Thyroid gland (tissue), 4 donors: Measurements from ENCODE around the gene EYA3. TPM values are rescaled to one million over a fixed set of nuclear protein-coding genes. Genes with fewer than 3 reads are reported as not detected.

Experiments used
- DNase-seq, 2 donors: peaks; one replicate each; pipeline ENCODE4 v3.0.0-alpha.2; 2019
- H3K27ac ChIP-seq, 3 donors: fragments of 200-600 bp; sonication (generic); 1 replicate in 2 of 3; 2 replicates in 1 of 3; pipeline ENCODE4 v1.5.1; 2016 to 2019; ENCODE audit warnings: mild to moderate bottlenecking in 1 of 3, moderate library complexity in 1 of 3
- H3K27me3 ChIP-seq: fragments of 200-600 bp; sonication (generic); one replicate; pipeline ENCODE4 v1.5.1; 2019
- H3K36me3 ChIP-seq, 2 donors: fragments of 200-600 bp; sonication (generic); one replicate each; pipeline ENCODE4 v1.5.1; 2016 to 2019
- H3K4me1 ChIP-seq, 2 donors: fragments of 200-600 bp; sonication (generic); one replicate each; pipeline ENCODE4 v1.5.1; 2017 to 2019
- H3K4me3 ChIP-seq, 3 donors: fragments of 200-600 bp; sonication (generic); replicated peaks in 1 of 3; 1 replicate in 2 of 3; 2 replicates in 1 of 3; pipeline ENCODE4 v1.5.1; 2016; ENCODE audit warnings: mild to moderate bottlenecking in 1 of 3
- H3K9me3 ChIP-seq: fragments of 200-600 bp; sonication (generic); one replicate; pipeline ENCODE4 v1.5.1; 2017
- POLR2A ChIP-seq, 2 donors: fragments of 450-650 bp; IDR thresholded peaks; one replicate each; pipeline ENCODE4 v1.6.1; 2017; ENCODE audit warnings: antibody characterized with exemption in 2 of 2, mild to moderate bottlenecking in 2 of 2, moderate library complexity in 1 of 2
- WGBS, 2 donors: methylation state at CpG; one replicate each; pipeline ENCODE4 v1.1.5; 2017; 5-methylcytosine and 5-hydroxymethylcytosine counted together
- intact Hi-C: fragments of 100-400 bp; cut with DNase I; formaldehyde crosslinking; loops from one replicate; pipeline ENCODE4 v1.15.1; 2023
- total RNA-seq, 4 donors: library from RNA; depleted of rRNA; stranded (reverse); fragments of >200 nt; gene quantifications; one replicate each; pipeline ENCODE4 v1.2.3, GENCODE V29; 2016
- TF ChIP-seq, protein P1 (sequence below), 6 experiments: fragments of 200-600 bp in 3 of 6; fragments of 450-650 bp in 3 of 6; sonication (generic) in 3 of 6; IDR thresholded peaks; one replicate each; pipeline ENCODE4 v1.5.1; 2016 to 2019; ENCODE audit warnings: antibody characterized with exemption in 6 of 6, mild to moderate bottlenecking in 2 of 6, inconsistent platforms in 1 of 6, moderate library complexity in 1 of 6

Gene EYA3
- total RNA-seq, 4 donors from 2014 or later = 19.3 to 27.7 (median 20.0) TPM

DNA sequence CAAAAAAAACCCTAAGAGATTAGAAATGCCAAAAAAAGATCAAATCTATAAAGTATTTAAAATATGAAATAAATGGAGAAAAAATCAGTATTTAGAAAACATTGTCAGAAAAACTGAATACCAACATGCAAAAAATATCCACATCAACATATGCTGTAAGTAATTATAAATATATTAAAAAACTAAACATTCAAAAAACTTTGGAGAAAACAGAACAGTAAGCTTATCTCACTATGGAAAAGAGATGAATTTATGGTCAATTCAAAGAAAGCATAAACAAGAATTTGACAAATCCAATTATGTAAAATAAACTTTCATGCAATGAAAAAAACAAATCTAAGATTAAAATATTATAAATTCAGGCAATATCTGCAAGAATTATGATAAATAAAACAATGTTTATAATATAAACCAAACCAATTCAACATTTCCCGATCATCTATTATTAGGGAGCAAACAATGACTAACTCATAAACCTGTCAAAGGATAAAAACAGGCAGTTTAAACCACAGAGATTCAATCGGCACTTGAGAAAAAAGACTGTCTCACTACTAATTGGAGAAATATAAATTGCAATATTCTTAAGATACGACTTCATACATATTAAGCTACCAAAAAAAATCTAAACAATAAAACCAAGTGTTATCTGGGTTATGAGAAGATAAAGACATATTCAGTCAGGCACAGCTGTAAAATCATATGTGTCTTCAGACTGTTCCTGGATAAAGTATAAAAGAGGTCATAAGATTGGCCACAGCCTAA lies 21.8 kb downstream of the EYA3 start:
- H3K27ac ChIP-seq = no peak overlapping the region
- intact Hi-C loops = no loop called here
- DNase-seq = no peak
- H3K36me3 ChIP-seq = no peaks in the 10 kb centered on the region
- WGBS, 2 donors = 78 to 88% methylated on average over 3 of the region's 3 CpGs
- H3K9me3 ChIP-seq = no peaks in the 10 kb centered on the region
- H3K4me3 ChIP-seq = no peak overlapping the region
- H3K4me1 ChIP-seq = peaks cover 0 to 4% of the 10 kb centered on the region in 2 donors
- TF ChIP-seq POLR2A (IDR thresholded peaks at IDR 0.05) = no peak
- TF ChIP-seq, protein P1, sequence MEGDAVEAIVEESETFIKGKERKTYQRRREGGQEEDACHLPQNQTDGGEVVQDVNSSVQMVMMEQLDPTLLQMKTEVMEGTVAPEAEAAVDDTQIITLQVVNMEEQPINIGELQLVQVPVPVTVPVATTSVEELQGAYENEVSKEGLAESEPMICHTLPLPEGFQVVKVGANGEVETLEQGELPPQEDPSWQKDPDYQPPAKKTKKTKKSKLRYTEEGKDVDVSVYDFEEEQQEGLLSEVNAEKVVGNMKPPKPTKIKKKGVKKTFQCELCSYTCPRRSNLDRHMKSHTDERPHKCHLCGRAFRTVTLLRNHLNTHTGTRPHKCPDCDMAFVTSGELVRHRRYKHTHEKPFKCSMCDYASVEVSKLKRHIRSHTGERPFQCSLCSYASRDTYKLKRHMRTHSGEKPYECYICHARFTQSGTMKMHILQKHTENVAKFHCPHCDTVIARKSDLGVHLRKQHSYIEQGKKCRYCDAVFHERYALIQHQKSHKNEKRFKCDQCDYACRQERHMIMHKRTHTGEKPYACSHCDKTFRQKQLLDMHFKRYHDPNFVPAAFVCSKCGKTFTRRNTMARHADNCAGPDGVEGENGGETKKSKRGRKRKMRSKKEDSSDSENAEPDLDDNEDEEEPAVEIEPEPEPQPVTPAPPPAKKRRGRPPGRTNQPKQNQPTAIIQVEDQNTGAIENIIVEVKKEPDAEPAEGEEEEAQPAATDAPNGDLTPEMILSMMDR (IDR thresholded peaks at IDR 0.05) = no peak
- no peaks in the 10 kb centered on the region for H3K27me3 ChIP-seq

DNA sequence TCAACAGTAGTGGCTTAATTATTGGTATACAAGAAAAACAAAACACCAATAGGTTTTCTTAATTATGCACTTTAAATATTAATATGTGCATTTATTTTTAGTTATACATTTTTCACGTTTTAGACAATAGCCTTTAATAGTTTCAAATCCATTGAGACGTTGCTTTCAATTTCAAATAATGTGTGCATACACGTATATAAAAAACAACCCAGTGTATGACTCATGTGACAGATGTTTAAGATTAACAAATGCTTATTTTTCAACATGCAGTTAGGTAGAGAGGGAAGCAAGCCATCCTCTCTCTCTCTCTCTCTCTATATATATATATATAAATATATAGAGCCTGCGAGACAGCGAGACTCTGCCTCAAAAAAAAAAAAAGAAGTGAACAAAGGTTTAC lies 24.3 kb downstream of the EYA3 start:
- DNase-seq = no peak
- intact Hi-C loops = no loop called here
- no peak for TF ChIP-seq POLR2A (IDR thresholded peaks at IDR 0.05)
- TF ChIP-seq, protein P1 (IDR thresholded peaks at IDR 0.05) = no peak
- H3K27me3 ChIP-seq = no peaks in the 10 kb centered on the region
- peaks cover 0 to 9% of the 10 kb centered on the region in 2 donors for H3K4me1 ChIP-seq
- no peak overlapping the region for H3K4me3 ChIP-seq
- no peaks in the 10 kb centered on the region for H3K9me3 ChIP-seq
- H3K27ac ChIP-seq = no peak overlapping the region
- 77 to 88% methylated on average over 5 of the region's 5 CpGs for WGBS, 2 donors
- H3K36me3 ChIP-seq = no peaks in the 10 kb centered on the region

DNA sequence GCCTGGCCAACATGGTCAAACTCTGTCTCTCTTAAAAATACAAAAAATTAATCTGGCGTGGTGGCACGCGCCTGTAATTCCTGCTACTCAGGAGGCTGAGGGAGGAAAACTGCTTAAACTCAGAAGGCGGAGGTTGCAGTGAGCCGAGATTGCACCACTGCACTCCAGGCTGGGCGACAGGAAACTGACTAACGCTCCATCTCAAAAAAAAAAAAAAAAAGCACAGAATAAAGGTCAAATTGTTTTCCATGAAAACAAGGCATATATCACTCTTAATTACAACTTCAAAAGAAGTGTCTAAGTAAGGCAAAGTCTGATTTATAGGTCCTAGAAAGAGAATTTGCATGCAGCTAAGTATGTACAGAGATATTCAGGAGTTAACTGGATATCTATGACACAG lies 25.6 kb downstream of the EYA3 start:
- TF ChIP-seq, protein P1 (IDR thresholded peaks at IDR 0.05) = no peak
- TF ChIP-seq POLR2A (IDR thresholded peaks at IDR 0.05) = no peak
- intact Hi-C loops = no loop called here
- Histone ChIP-seq H3K27ac (no peak overlapping the region), H3K27me3 (no peaks in the 10 kb centered on the region), H3K4me3 (no peak overlapping the region), H3K36me3 (no peaks in the 10 kb centered on the region), H3K4me1 (peaks cover 9 to 20% of the 10 kb centered on the region in 2 donors), H3K9me3 (no peaks in the 10 kb centered on the region)
- 80 to 86% methylated on average over 7 of the region's 7 CpGs for WGBS, 2 donors
- DNase-seq = no peak

DNA sequence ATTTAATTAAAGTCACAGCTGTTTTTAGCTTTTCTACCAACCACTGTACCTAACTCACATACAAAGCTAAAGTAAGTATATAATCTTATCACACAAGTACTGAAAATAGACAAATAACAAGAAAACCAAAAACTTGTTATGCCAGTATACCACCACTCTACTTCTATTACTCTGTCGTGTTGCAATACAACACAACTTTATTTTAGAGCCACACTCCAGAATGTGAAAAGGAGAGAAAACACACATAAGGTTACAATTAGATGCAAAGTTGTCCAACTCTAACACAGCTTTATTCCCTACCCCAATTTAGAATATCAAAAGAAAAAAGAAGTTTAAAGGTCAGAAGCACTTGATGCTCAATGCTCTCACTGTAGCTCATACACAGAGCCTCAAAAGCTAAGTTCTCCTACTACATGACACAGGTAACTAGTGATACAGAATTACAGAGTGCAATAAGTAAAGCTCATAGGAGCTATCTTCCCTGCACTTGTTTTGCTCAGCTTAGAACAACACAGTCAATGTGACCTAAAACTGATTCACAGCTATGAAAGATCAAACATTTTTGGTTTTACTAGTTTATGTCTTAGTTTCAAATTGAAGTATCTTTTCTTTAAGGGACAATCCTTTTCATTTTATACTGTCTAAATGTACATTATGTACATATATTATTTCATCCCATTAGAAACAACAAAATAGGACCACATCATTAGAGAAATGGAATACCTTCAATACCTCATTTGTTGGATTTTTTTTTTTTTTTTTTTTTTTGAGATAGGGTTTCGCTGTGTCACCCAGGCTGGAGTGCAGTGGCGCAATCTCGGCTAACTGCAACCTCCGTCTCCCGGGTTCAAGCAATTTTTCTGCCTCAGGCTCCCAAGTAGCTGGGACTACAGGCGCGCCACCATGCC lies 29.2 kb downstream of the EYA3 start:
- Histone ChIP-seq H3K27ac (no peak overlapping the region), H3K4me3 (no peak overlapping the region), H3K4me1 (peaks cover 9 to 28% of the 10 kb centered on the region in 2 donors), H3K36me3 (no peaks in the 10 kb centered on the region), H3K9me3 (no peaks in the 10 kb centered on the region), H3K27me3 (no peaks in the 10 kb centered on the region)
- 89 to 93% methylated on average over 8 of the region's 8 CpGs for WGBS, 2 donors
- intact Hi-C loops = no loop called here
- no peak for DNase-seq
- no peak for TF ChIP-seq POLR2A (IDR thresholded peaks at IDR 0.05)
- TF ChIP-seq, protein P1 (IDR thresholded peaks at IDR 0.05) = no peak

DNA sequence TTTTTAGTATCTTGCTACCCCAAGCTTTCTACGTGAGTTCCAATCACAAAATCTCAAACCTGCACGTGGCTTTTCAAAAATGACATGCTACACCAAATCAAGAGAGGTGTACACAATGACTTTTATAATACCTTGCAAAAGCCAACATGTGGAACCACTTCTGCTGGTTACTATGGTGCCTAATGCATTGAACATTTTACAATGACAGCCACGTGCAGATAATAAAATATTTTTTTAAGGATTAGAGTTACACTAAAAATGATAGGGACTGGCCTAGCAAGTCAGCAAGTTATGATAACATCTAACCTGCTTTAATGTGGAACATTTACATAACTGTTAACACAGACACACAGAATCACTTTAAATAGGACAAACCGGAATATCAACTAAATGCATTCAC lies 30.2 kb downstream of the EYA3 start:
- TF ChIP-seq, protein P1 (IDR thresholded peaks at IDR 0.05) = no peak
- TF ChIP-seq POLR2A (IDR thresholded peaks at IDR 0.05) = no peak
- H3K27ac ChIP-seq = no peak overlapping the region
- H3K27me3 ChIP-seq = no peaks in the 10 kb centered on the region
- peaks cover 9 to 28% of the 10 kb centered on the region in 2 donors for H3K4me1 ChIP-seq
- intact Hi-C loops = no loop called here
- 51 to 59% methylated on average over 4 of the region's 4 CpGs for WGBS, 2 donors
- no peak overlapping the region for H3K4me3 ChIP-seq
- DNase-seq = no peak
- H3K9me3 ChIP-seq = no peaks in the 10 kb centered on the region
- H3K36me3 ChIP-seq = no peaks in the 10 kb centered on the region
